Measurements from ENCODE around the gene RASL11B. TPM values are rescaled to one million over a fixed set of nuclear protein-coding genes. Genes with fewer than 3 reads are reported as not detected.
"Not testable (repeated sequence)": the region's sequence is repeated elsewhere in the genome, so short reads cannot be mapped to it uniquely, and the experiment has no call there.

RASL11B gene, protein sequence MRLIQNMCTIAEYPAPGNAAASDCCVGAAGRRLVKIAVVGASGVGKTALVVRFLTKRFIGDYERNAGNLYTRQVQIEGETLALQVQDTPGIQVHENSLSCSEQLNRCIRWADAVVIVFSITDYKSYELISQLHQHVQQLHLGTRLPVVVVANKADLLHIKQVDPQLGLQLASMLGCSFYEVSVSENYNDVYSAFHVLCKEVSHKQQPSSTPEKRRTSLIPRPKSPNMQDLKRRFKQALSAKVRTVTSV
- 0.20 and 0.35 TPM in 2 replicates for total RNA-seq (2014; rRNA removed; shearing (Covaris generic))
- polyA plus RNA-seq (2014; cell fraction: nucleus; rRNA removed): 0.60 and 0.70 TPM in 2 replicates

GRCh38 chr4:52861879-52862616 lies at the start of gene RASL11B:
RASL11B (plus strand) TSS chr4:52862317; CDS start chr4:52862508, 191 bp downstream.
- DNase-seq (ENCODE audit: extremely low read depth, low read depth): peak; percentile 58

GRCh38 chr4:52813546-52813945 lies 48.6 kb upstream of the RASL11B start:
- DNase-seq (ENCODE audit: extremely low read depth, low read depth): no peak

DNA sequence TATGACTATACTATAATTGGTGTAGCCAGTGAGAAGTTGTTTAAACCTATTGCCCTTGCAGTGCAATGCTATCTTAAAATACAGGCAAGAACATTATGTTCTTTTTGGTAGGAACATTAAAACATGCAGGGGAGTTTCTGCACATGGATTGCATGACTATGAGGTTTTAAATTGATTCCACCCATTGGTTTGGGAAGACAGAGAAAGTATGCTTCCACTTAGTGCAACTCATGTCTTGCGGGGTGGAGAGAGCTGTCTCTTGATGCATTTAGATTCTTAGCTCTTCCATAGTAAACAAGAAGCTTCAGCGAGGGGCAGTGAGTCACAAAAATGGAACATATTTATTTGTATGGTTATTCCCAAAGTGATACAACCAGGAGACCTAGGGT lies 39.5 kb upstream of the RASL11B start:
- no peak for DNase-seq (ENCODE audit: extremely low read depth, low read depth)

DNA sequence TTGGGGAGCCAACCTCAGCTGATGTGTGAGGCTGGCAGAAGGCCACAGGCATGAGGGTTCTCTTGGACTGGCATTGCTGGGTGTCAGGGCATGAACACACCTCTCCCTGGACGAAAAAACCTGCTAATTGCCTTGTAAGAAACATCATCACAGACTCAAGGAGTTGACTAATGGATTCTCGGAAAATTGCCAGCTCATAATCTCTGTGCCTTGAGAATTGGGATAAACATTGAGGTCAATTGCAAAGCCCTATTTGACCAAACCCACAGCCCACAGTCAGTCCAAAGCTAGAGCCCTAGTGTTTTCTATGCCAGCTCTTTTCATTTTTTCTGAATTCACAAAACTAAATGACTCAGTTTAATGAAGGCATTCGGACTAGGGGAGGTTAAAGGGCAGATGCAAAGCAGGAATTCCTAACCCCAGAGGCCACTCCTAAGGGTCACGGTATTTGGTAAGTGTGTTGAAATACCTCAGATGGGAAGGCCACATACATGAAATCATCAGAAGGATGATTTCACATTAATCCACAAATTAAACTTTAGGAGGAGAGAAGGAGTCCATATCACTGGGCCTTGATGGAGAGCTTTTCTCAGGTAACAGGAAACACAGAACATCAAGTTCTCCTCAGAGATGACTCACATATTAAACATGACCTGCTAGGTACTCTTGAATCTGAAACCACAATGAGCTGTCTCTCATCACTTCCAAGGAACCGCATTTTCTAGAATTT lies 39.0 kb upstream of the RASL11B start:
- no peak for DNase-seq (ENCODE audit: extremely low read depth, low read depth)

GRCh38 chr4:52823702-52824092 lies 38.4 kb upstream of the RASL11B start:
- no peak for DNase-seq (ENCODE audit: extremely low read depth, low read depth)

DNA sequence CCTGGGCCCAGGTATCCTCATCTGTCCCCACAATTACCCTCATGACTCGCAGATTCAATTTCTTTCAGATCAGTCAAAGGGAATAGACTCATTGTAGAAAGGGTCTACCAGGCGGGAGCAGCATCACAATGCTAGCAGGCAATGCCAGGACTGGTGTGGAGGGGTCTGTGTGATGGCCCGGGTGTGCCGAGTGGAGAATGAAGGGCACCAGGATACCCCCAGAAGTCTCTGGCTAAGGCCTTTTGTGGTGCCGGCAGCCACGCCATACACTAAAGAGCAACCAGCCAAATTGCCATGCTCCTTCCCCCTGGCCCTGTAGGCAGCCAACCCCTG lies 37.9 kb upstream of the RASL11B start:
- no peak for DNase-seq (ENCODE audit: extremely low read depth, low read depth)

DNA sequence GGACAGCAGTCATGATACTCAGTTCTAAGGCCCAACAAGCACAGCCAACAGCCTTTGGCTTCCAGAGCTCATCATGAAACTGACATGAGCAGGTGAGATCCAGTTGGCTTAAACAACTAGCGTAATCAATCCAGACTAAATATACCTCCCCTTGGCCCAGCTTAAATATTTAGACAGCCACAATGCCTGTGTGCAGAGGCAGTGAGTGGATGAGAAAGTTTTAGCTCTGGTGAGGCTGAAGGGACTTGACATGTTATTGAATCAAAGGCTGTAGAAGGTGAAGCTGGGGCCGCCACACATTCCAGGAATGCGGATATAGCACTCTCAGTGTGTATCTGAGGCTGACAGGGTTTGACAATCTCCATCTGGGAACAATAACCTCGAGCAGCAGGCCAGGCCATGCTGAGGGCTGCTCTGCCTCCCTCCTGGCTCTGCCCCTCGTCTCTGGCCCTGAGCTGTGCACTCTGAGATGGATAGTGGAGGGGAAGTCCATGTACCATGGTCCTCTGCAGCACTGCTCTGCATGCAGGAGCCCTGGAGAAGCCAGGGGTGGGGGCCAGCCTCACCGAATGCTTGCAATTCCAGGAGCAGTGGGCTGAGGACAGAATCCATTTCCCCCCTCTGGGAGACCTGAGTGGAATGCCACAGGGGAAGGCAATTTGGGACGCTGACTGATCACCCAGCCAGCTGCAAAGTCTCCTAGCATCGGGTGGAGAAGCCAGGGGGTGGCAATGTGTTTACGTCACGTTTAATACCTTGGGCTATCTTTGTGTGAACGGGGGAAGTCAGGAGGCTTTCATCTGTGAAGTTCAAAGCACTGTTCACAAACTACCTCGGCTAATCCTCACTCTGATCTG lies 37.3 kb upstream of the RASL11B start:
- DNase-seq (ENCODE audit: extremely low read depth, low read depth): no peak

DNA sequence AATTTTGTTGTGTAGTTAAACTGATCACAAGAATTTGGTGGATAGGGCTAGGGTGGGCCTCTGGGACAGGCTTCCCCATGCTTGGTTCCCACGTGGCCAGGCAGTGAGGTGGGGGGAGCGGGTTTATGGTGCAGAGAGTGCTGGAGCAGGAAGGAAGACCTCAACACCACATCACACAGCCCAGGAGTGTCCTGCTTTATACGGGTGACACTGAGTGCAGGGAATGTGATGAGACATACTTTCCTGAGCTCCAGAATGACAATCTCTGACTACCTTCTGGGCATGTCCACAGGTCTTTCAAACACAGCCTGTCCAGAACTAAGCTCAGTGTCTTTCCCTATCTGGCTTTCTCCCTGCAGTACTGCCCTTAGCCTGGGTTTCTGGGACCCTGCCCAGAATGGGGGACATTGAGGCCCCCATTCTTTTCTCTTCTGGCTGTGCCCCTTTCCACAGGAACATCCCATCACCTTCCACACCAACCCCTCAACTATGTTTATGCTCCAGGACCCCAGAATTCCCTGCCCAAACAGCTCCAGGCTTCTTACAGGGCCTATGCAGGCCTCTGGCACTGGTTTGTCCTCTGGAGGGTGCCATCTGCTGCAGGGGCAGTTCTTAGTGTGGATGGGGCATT lies 36.5 kb upstream of the RASL11B start:
- DNase-seq (ENCODE audit: extremely low read depth, low read depth): no peak

DNA sequence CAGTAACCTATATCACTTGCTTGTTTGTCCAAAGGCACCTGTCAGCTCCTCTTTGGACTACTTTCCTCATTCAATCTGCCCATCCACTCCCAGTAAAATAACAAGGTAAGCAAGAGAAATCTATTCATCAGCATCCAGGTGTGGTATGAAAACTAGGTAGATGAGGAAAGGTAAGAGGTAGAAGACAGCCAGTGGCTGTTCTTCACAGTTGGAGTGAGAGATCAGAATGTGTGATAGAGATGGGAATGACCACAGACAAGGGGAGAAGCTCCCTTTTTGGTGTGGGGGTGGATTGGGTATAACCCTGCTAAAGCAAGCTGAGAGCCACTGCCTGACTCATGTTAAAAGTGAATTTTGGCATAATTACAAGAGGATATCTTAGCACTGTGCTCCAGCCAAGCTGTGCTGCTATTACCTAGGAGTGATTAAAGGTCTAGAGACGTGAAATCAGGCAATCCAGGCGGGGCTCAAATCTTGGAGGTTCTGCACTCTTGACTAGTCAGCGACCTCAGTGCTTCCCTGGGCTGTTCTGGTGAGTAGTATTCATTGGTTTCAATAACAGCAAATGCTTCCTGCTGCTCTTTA lies 28.1 kb upstream of the RASL11B start:
- no peak for DNase-seq (ENCODE audit: extremely low read depth, low read depth)

DNA sequence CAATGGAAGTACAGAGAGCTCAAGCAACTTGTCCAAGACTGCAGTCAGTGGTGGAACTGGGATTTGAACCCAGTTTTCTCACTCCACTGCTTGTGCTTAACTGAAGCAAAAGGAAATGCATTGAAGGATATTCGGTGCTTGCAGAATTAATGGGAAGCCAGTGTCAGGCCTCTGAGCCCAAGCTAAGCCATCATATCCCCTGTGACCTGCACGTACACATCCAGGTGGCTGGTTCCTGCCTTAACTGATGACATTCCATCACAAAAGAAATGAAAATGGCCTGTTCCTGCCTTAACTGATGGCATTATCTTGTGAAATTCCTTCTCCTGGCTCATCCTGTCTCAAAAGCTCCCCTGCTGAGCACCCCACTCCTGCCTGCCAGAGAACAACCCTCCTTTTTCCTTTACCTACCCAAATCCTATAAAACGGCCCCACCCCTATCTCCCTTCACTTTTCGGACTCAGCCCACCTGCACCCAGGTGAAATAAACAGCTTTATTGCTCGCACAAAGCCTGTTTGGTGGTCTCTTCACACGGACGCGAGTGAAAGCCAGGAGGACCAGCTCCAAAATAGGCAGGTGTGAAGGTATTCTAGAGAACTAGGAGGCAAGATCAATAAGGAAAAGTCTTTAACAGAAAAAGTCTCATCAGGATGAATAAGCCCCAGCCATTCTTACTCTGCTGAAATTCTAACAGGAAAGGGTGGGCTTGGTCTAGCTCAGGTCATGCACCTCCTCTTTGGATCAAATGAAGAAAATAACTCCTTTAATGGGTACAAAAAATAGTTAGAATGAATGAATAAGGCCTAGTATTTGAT lies 27.3 kb upstream of the RASL11B start:
- not testable (repeated sequence) for DNase-seq (ENCODE audit: extremely low read depth, low read depth)

- no peak for DNase-seq (ENCODE audit: extremely low read depth, low read depth)
Observed at GRCh38 chr4:52836120-52836519, 26.0 kb upstream of the RASL11B start.

- no peak for DNase-seq (ENCODE audit: extremely low read depth, low read depth)
Observed at GRCh38 chr4:52836678-52837077, 25.4 kb upstream of the RASL11B start.

- no peak for DNase-seq (ENCODE audit: extremely low read depth, low read depth)
Observed at GRCh38 chr4:52837716-52838558, 24.2 kb upstream of the RASL11B start.

DNA sequence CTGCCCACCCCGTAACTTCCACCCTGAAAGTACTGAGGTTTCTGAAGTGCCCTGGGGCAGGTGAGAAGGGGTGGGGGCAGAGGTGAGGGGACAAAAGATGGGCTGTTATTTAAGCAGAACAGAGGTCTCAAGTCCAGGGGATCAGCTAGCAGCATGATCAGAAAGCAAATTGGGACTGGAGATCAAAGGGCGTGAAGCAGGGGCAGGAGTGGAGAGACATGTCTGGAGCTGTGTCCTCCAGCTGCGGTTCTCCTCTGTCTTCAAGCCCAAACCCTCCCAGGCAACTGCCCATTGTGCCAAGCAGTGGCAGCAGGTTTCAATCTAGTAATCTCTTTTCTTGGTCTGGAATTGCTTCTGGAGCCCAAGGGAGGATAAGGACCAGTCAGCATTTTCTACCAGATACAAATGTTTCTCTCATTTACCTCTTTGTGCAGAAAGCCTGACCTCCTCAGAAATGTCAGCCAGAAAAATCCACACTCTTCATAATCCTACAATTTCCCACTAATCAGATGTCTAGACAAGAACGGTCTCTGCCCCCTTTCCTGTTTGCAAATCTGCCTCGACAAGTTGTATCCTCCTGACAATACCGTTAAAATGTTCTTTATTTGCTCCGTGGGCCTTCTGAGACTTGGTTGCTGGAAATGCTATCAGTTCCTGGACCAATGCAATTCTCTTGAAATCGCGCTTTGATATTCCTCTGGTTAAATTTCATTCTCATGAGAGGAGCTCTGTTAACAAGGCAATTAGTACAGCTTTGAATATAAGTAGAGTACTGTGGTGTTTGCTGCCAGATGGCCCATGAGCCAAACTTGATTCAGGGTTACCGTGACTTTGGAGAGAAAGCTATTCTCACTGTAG lies 23.2 kb upstream of the RASL11B start:
- DNase-seq (ENCODE audit: extremely low read depth, low read depth): no peak

DNA sequence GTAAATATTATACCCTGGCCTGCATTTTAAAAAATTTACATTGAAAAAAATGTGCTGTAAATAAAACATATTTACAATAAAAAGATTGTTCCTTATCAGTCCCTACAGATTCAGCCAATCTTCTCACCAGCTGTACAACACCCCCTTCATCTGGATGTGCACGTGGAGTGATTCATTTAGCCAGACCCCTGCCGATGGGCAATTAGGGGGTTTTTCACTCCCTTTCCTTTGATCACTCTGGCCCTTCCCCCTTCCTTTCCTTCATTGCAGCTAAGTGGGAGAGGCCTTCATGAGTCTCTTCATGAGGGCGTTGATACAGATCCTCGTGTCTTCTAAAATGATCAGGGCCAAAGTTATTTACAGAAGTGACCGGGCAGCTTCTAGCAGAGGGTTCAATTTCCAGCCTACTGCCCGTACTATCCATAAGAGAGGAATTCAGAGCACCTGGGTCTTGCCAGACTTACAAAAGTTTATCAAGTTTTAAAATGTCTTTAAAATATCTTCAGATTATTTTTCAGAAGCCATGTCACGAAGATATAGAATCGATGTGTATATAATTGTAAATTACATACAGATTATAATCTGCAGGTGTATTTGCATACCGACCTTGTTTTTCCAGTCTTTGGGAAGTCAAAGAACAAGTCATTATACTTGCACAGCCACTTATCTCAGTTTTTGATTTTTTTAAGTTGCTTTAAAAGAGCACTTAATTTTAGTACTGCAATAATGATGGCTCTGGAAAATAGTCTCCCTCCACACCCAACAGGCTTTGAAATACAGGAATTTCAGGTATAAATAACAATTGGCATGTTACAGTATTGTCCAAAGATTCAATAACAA lies 21.4 kb upstream of the RASL11B start:
- DNase-seq (ENCODE audit: extremely low read depth, low read depth): no peak

Data from NCI-H460 (cell line).